LNCaP clone FGC (cell line): ENCODE results near the gene FRK.
"Not testable (repeated sequence)": the region's sequence is repeated elsewhere in the genome, so short reads cannot be mapped to it uniquely, and the experiment has no call there.

Experiments used
- DNase-seq: peaks from one replicate; pipeline ENCODE4 v3.0.0-alpha.2; 2011; ENCODE audit warnings: low read depth
- H3K4me3 ChIP-seq: 2 replicates; pipeline ENCODE4 v1.5.1; 2011; ENCODE audit warnings: mild to moderate bottlenecking, low read depth, low read length, control low read depth
- CTCF ChIP-seq: IDR thresholded peaks from 2 replicates; pipeline ENCODE4 v1.5.1; 2012; ENCODE audit warnings: mild to moderate bottlenecking; ENCODE audit not compliant: control insufficient read depth, insufficient read depth; ENCODE audit errors: extremely low read depth

Gene FRK

GRCh38 chr6:115982453-115982852, 78.2 kb downstream of the FRK start:
- no peak for DNase-seq
- no peak for TF ChIP-seq CTCF
- H3K4me3 ChIP-seq = no peak overlapping the region

GRCh38 chr6:115977220-115977619, 83.5 kb downstream of the FRK start:
- no peak for TF ChIP-seq CTCF

GRCh38 chr6:115976321-115976870, 84.3 kb downstream of the FRK start:
- TF ChIP-seq CTCF = no peak
- no peak overlapping the region for H3K4me3 ChIP-seq
- DNase-seq = no peak

More at GRCh38 chr6:115977220-115977619, 83.5 kb downstream of the FRK start:
- DNase-seq = no peak
- no peak overlapping the region for H3K4me3 ChIP-seq

GRCh38 chr6:115972679-115973078, 88.0 kb downstream of the FRK start:
- peak; percentile 7 for DNase-seq
- H3K4me3 ChIP-seq = no peak overlapping the region
- peak; percentile 30 for TF ChIP-seq CTCF

GRCh38 chr6:115971785-115972184, 88.9 kb downstream of the FRK start:
- no peak overlapping the region for H3K4me3 ChIP-seq
- DNase-seq = no peak
- no peak for TF ChIP-seq CTCF

GRCh38 chr6:115969930-115970273, 90.8 kb downstream of the FRK start:
- no peak for TF ChIP-seq CTCF

GRCh38 chr6:115969207-115969929, 91.3 kb downstream of the FRK start:
- no peak overlapping the region for H3K4me3 ChIP-seq
- no peak for TF ChIP-seq CTCF
- no peak for DNase-seq

More at GRCh38 chr6:115969930-115970273, 90.8 kb downstream of the FRK start:
- no peak for DNase-seq
- H3K4me3 ChIP-seq = no peak overlapping the region

GRCh38 chr6:115960286-115960685, 100.4 kb downstream of the FRK start:
- H3K4me3 ChIP-seq, DNase-seq: not testable (repeated sequence)
